ENCODE measurements around the gene KIAA1671.
A peak's percentile ranks its signal among the peaks of the same experiment; 100 is the strongest.

KIAA1671 gene

GRCh38 chr22:24978308-24978707, 25.8 kb downstream of the KIAA1671 start:
- Histone ChIP-seq H3K27me3 (ENCODE audit: control insufficient read depth in 1 of 2, insufficient read depth in 2 of 2, low read length in 2 of 2) (no peaks in the 10 kb centered on the region), H3K9ac (ENCODE audit: low read depth in 1 of 2, low read length in 2 of 2) (peak overlapping the region in 1 of 2 donors; percentile 65), H3K9me3 (ENCODE audit: control insufficient read depth in 1 of 2, low read length in 2 of 2) (no peaks in the 10 kb centered on the region), H3K27ac (ENCODE audit: low read depth, low read length) (peak overlapping the region; percentile 73), H3K4me1 (ENCODE audit: control insufficient read depth in 1 of 2, insufficient read depth in 2 of 2, low read length in 2 of 2) (peaks cover 31 to 45% of the 10 kb centered on the region in 2 donors), H3K4me3 (ENCODE audit: low read depth in 1 of 2, low read length in 2 of 2) (no peak overlapping the region), H3K36me3 (ENCODE audit: control insufficient read depth in 1 of 2, insufficient read depth in 2 of 2, low read length in 2 of 2) (no peaks in the 10 kb centered on the region)

GRCh38 chr22:24981066-24981465, 28.6 kb downstream of the KIAA1671 start:
- H3K9me3 ChIP-seq (ENCODE audit: control insufficient read depth in 1 of 2, low read length in 2 of 2) = no peaks in the 10 kb centered on the region
- H3K27me3 ChIP-seq (ENCODE audit: control insufficient read depth in 1 of 2, insufficient read depth in 2 of 2, low read length in 2 of 2) = no peaks in the 10 kb centered on the region
- no peaks in the 10 kb centered on the region for H3K36me3 ChIP-seq (ENCODE audit: control insufficient read depth in 1 of 2, insufficient read depth in 2 of 2, low read length in 2 of 2)
- peaks cover 17 to 25% of the 10 kb centered on the region in 2 donors for H3K4me1 ChIP-seq (ENCODE audit: control insufficient read depth in 1 of 2, insufficient read depth in 2 of 2, low read length in 2 of 2)
- H3K4me3 ChIP-seq (ENCODE audit: low read depth in 1 of 2, low read length in 2 of 2) = no peak overlapping the region
- H3K9ac ChIP-seq (ENCODE audit: low read depth in 1 of 2, low read length in 2 of 2) = no peak overlapping the region
- H3K27ac ChIP-seq (ENCODE audit: low read depth, low read length) = no peak overlapping the region

GRCh38 chr22:24981656-24982055, 29.1 kb downstream of the KIAA1671 start:
- Histone ChIP-seq H3K27ac (ENCODE audit: low read depth, low read length) (no peak overlapping the region), H3K27me3 (ENCODE audit: control insufficient read depth in 1 of 2, insufficient read depth in 2 of 2, low read length in 2 of 2) (no peaks in the 10 kb centered on the region), H3K9me3 (ENCODE audit: control insufficient read depth in 1 of 2, low read length in 2 of 2) (no peaks in the 10 kb centered on the region), H3K4me3 (ENCODE audit: low read depth in 1 of 2, low read length in 2 of 2) (no peak overlapping the region), H3K9ac (ENCODE audit: low read depth in 1 of 2, low read length in 2 of 2) (no peak overlapping the region), H3K36me3 (ENCODE audit: control insufficient read depth in 1 of 2, insufficient read depth in 2 of 2, low read length in 2 of 2) (no peaks in the 10 kb centered on the region), H3K4me1 (ENCODE audit: control insufficient read depth in 1 of 2, insufficient read depth in 2 of 2, low read length in 2 of 2) (peaks cover 11 to 19% of the 10 kb centered on the region in 2 donors)

- peaks cover 3 to 11% of the 10 kb centered on the region in 2 donors for H3K4me1 ChIP-seq (ENCODE audit: control insufficient read depth in 1 of 2, insufficient read depth in 2 of 2, low read length in 2 of 2)
- H3K36me3 ChIP-seq (ENCODE audit: control insufficient read depth in 1 of 2, insufficient read depth in 2 of 2, low read length in 2 of 2) = no peaks in the 10 kb centered on the region
- no peaks in the 10 kb centered on the region for H3K27me3 ChIP-seq (ENCODE audit: control insufficient read depth in 1 of 2, insufficient read depth in 2 of 2, low read length in 2 of 2)
- no peak overlapping the region for H3K9ac ChIP-seq (ENCODE audit: low read depth in 1 of 2, low read length in 2 of 2)
- H3K4me3 ChIP-seq (ENCODE audit: low read depth in 1 of 2, low read length in 2 of 2) = no peak overlapping the region
- H3K27ac ChIP-seq (ENCODE audit: low read depth, low read length) = no peak overlapping the region
- no peaks in the 10 kb centered on the region for H3K9me3 ChIP-seq (ENCODE audit: control insufficient read depth in 1 of 2, low read length in 2 of 2)
Observed at GRCh38 chr22:24982301-24983056, 30.0 kb downstream of the KIAA1671 start.

GRCh38 chr22:24983151-24983550, 30.6 kb downstream of the KIAA1671 start:
- Histone ChIP-seq H3K27ac (ENCODE audit: low read depth, low read length) (no peak overlapping the region), H3K4me1 (ENCODE audit: control insufficient read depth in 1 of 2, insufficient read depth in 2 of 2, low read length in 2 of 2) (peaks cover 0 to 4% of the 10 kb centered on the region in 2 donors), H3K36me3 (ENCODE audit: control insufficient read depth in 1 of 2, insufficient read depth in 2 of 2, low read length in 2 of 2) (no peaks in the 10 kb centered on the region), H3K9ac (ENCODE audit: low read depth in 1 of 2, low read length in 2 of 2) (no peak overlapping the region), H3K27me3 (ENCODE audit: control insufficient read depth in 1 of 2, insufficient read depth in 2 of 2, low read length in 2 of 2) (no peaks in the 10 kb centered on the region), H3K4me3 (ENCODE audit: low read depth in 1 of 2, low read length in 2 of 2) (no peak overlapping the region), H3K9me3 (ENCODE audit: control insufficient read depth in 1 of 2, low read length in 2 of 2) (no peaks in the 10 kb centered on the region)

GRCh38 chr22:24984122-24984521, 31.6 kb downstream of the KIAA1671 start:
- Histone ChIP-seq H3K9me3 (ENCODE audit: control insufficient read depth in 1 of 2, low read length in 2 of 2) (no peaks in the 10 kb centered on the region), H3K27me3 (ENCODE audit: control insufficient read depth in 1 of 2, insufficient read depth in 2 of 2, low read length in 2 of 2) (no peaks in the 10 kb centered on the region), H3K27ac (ENCODE audit: low read depth, low read length) (no peak overlapping the region), H3K4me3 (ENCODE audit: low read depth in 1 of 2, low read length in 2 of 2) (no peak overlapping the region), H3K36me3 (ENCODE audit: control insufficient read depth in 1 of 2, insufficient read depth in 2 of 2, low read length in 2 of 2) (no peaks in the 10 kb centered on the region), H3K9ac (ENCODE audit: low read depth in 1 of 2, low read length in 2 of 2) (no peak overlapping the region), H3K4me1 (ENCODE audit: control insufficient read depth in 1 of 2, insufficient read depth in 2 of 2, low read length in 2 of 2) (peaks cover under 1% of the 10 kb centered on the region in 2 donors)

- H3K27me3 ChIP-seq (ENCODE audit: control insufficient read depth in 1 of 2, insufficient read depth in 2 of 2, low read length in 2 of 2) = no peaks in the 10 kb centered on the region
- peak overlapping the region; percentile 20 for H3K27ac ChIP-seq (ENCODE audit: low read depth, low read length)
- no peak overlapping the region for H3K4me3 ChIP-seq (ENCODE audit: low read depth in 1 of 2, low read length in 2 of 2)
- peaks cover 10 to 12% of the 10 kb centered on the region in 2 donors for H3K4me1 ChIP-seq (ENCODE audit: control insufficient read depth in 1 of 2, insufficient read depth in 2 of 2, low read length in 2 of 2)
- H3K9ac ChIP-seq (ENCODE audit: low read depth in 1 of 2, low read length in 2 of 2) = no peak overlapping the region
- no peaks in the 10 kb centered on the region for H3K36me3 ChIP-seq (ENCODE audit: control insufficient read depth in 1 of 2, insufficient read depth in 2 of 2, low read length in 2 of 2)
- H3K9me3 ChIP-seq (ENCODE audit: control insufficient read depth in 1 of 2, low read length in 2 of 2) = no peaks in the 10 kb centered on the region
Observed at GRCh38 chr22:24985826-24986214, 33.3 kb downstream of the KIAA1671 start.

GRCh38 chr22:24986816-24987215, 34.3 kb downstream of the KIAA1671 start:
- H3K27ac ChIP-seq (ENCODE audit: low read depth, low read length) = no peak overlapping the region
- peaks cover 10 to 12% of the 10 kb centered on the region in 2 donors for H3K4me1 ChIP-seq (ENCODE audit: control insufficient read depth in 1 of 2, insufficient read depth in 2 of 2, low read length in 2 of 2)
- H3K9me3 ChIP-seq (ENCODE audit: control insufficient read depth in 1 of 2, low read length in 2 of 2) = no peaks in the 10 kb centered on the region
- H3K27me3 ChIP-seq (ENCODE audit: control insufficient read depth in 1 of 2, insufficient read depth in 2 of 2, low read length in 2 of 2) = no peaks in the 10 kb centered on the region
- H3K36me3 ChIP-seq (ENCODE audit: control insufficient read depth in 1 of 2, insufficient read depth in 2 of 2, low read length in 2 of 2) = no peaks in the 10 kb centered on the region
- H3K4me3 ChIP-seq (ENCODE audit: low read depth in 1 of 2, low read length in 2 of 2) = no peak overlapping the region
- no peak overlapping the region for H3K9ac ChIP-seq (ENCODE audit: low read depth in 1 of 2, low read length in 2 of 2)

GRCh38 chr22:24989135-24989534, 36.6 kb downstream of the KIAA1671 start:
- no peaks in the 10 kb centered on the region for H3K9me3 ChIP-seq (ENCODE audit: control insufficient read depth in 1 of 2, low read length in 2 of 2)
- H3K27me3 ChIP-seq (ENCODE audit: control insufficient read depth in 1 of 2, insufficient read depth in 2 of 2, low read length in 2 of 2) = no peaks in the 10 kb centered on the region
- H3K36me3 ChIP-seq (ENCODE audit: control insufficient read depth in 1 of 2, insufficient read depth in 2 of 2, low read length in 2 of 2) = no peaks in the 10 kb centered on the region
- peaks cover 22 to 23% of the 10 kb centered on the region in 2 donors for H3K4me1 ChIP-seq (ENCODE audit: control insufficient read depth in 1 of 2, insufficient read depth in 2 of 2, low read length in 2 of 2)
- no peak overlapping the region for H3K4me3 ChIP-seq (ENCODE audit: low read depth in 1 of 2, low read length in 2 of 2)
- no peak overlapping the region for H3K9ac ChIP-seq (ENCODE audit: low read depth in 1 of 2, low read length in 2 of 2)
- no peak overlapping the region for H3K27ac ChIP-seq (ENCODE audit: low read depth, low read length)

- Histone ChIP-seq H3K27me3 (ENCODE audit: control insufficient read depth in 1 of 2, insufficient read depth in 2 of 2, low read length in 2 of 2) (no peaks in the 10 kb centered on the region), H3K4me1 (ENCODE audit: control insufficient read depth in 1 of 2, insufficient read depth in 2 of 2, low read length in 2 of 2) (peaks cover 26 to 27% of the 10 kb centered on the region in 2 donors), H3K27ac (ENCODE audit: low read depth, low read length) (no peak overlapping the region), H3K4me3 (ENCODE audit: low read depth in 1 of 2, low read length in 2 of 2) (no peak overlapping the region), H3K9ac (ENCODE audit: low read depth in 1 of 2, low read length in 2 of 2) (no peak overlapping the region), H3K36me3 (ENCODE audit: control insufficient read depth in 1 of 2, insufficient read depth in 2 of 2, low read length in 2 of 2) (no peaks in the 10 kb centered on the region), H3K9me3 (ENCODE audit: control insufficient read depth in 1 of 2, low read length in 2 of 2) (no peaks in the 10 kb centered on the region)
Observed at GRCh38 chr22:24989541-24989951, 37.0 kb downstream of the KIAA1671 start.
